AG04450 (cell line): ENCODE measurements around the gene EWSR1. TPM values are rescaled to one million over a fixed set of nuclear protein-coding genes. Genes with fewer than 3 reads are reported as not detected.
"Not testable (repeated sequence)": the region's sequence is repeated elsewhere in the genome, so short reads cannot be mapped to it uniquely, and the experiment has no call there.

Experiments
- CTCF ChIA-PET: fragments of 300-600, 350-600 bp; formaldehyde crosslinking; extraction: SDS; loops from one replicate; lab custom pipeline; 2022; ENCODE audit warnings: antibody characterized with exemption, inconsistent platforms; lab: Charles Lee
- POLR2A ChIA-PET: fragments of 350-600 bp; formaldehyde crosslinking; extraction: SDS; loops from one replicate; lab custom pipeline; 2021; ENCODE audit warnings: antibody characterized with exemption, inconsistent platforms; lab: Yijun Ruan, JAX
- DNase-seq: peaks from one replicate; pipeline ENCODE4 v3.0.0-alpha.2; 2011; ENCODE audit warnings: low read depth, low spot score
- H3K27ac ChIP-seq: one replicate; pipeline ENCODE4 v1.5.1; 2012; ENCODE audit warnings: low read depth, low read length, control low read depth
- H3K27me3 ChIP-seq: one replicate; pipeline ENCODE4 v1.6.0; 2012; ENCODE audit warnings: low read length; ENCODE audit not compliant: control insufficient read depth, insufficient read depth
- H3K4me3 ChIP-seq: 2 replicates; pipeline ENCODE4 v1.5.1; 2011; ENCODE audit warnings: mild to moderate bottlenecking, low read depth, low read length, control low read depth
- H3K9me3 ChIP-seq: 2 replicates; pipeline ENCODE4 v1.5.1; 2012; ENCODE audit warnings: low read length; ENCODE audit not compliant: control insufficient read depth, insufficient read depth
- CTCF ChIP-seq: IDR thresholded peaks from 2 replicates; pipeline ENCODE4 v1.5.1; 2011; ENCODE audit warnings: low read depth, low read length, control low read depth, inconsistent platforms
- polyA plus RNA-seq: library from polyadenylated mRNA; depleted of rRNA; stranded (reverse); fragments of >200 nt; gene quantifications from 2 replicates; pipeline ENCODE4 v1.2.3, GENCODE V29; 2011

EWSR1 gene
- polyA plus RNA-seq, 1 experiment, result 146 TPM

GRCh38 chr22:29230972-29231875, 36.8 kb upstream of the EWSR1 start:
- ChIA-PET CTCF (no interaction called here), POLR2A (no interaction called here)
- H3K9me3 ChIP-seq, result peaks cover 6% of the 10 kb centered on the region
- H3K4me3 ChIP-seq, result no peak overlapping the region
- TF ChIP-seq CTCF, result no peak
- H3K27me3 ChIP-seq, result peaks cover 14% of the 10 kb centered on the region
- no peak overlapping the region for H3K27ac ChIP-seq
- DNase-seq, result no peak

GRCh38 chr22:29231971-29232959, 35.8 kb upstream of the EWSR1 start:
- H3K27me3 ChIP-seq, result peaks cover 12% of the 10 kb centered on the region
- H3K9me3 ChIP-seq, result peaks cover 6% of the 10 kb centered on the region
- H3K27ac ChIP-seq, result no peak overlapping the region
- CTCF ChIA-PET, result no interaction called here
- no peak overlapping the region for H3K4me3 ChIP-seq
- POLR2A ChIA-PET, result no interaction called here
- no peak for DNase-seq
- TF ChIP-seq CTCF, result no peak

GRCh38 chr22:29233277-29233877, 34.7 kb upstream of the EWSR1 start:
- Histone ChIP-seq H3K27ac (no peak overlapping the region), H3K27me3 (peaks cover 12% of the 10 kb centered on the region), H3K9me3 (peaks cover 6% of the 10 kb centered on the region), H3K4me3 (no peak overlapping the region)
- ChIA-PET POLR2A (no interaction called here), CTCF (interaction anchor here (0.6 to 2.0 kb wide), 2 partner anchors 12 to 377 kb away, joined by 3 to 11 read pairs; no protein-coding TSS in a partner anchor)
- DNase-seq, result no peak
- no peak for TF ChIP-seq CTCF

- H3K27me3 ChIP-seq, H3K4me3 ChIP-seq, H3K27ac ChIP-seq, CTCF ChIA-PET, POLR2A ChIA-PET, H3K9me3 ChIP-seq, DNase-seq: not testable (repeated sequence)
These were observed 27.6 kb upstream of the EWSR1 start for GRCh38 chr22:29240481-29240880.

- H3K27ac ChIP-seq, result no peak overlapping the region
- ChIA-PET CTCF (interaction anchor here (3.1 kb wide), 1 partner anchor 90 kb away, joined by 26 read pairs; no protein-coding TSS in a partner anchor), POLR2A (no interaction called here)
- TF ChIP-seq CTCF, result no peak
- no peak overlapping the region for H3K4me3 ChIP-seq
- peaks cover 9% of the 10 kb centered on the region for H3K27me3 ChIP-seq
- H3K9me3 ChIP-seq, result peaks cover 8% of the 10 kb centered on the region
- no peak for DNase-seq
These were observed 24.1 kb upstream of the EWSR1 start for GRCh38 chr22:29243874-29244446.
